DND-41 (cell line): ENCODE data around the gene RILPL1.

Experiments used
- CTCF ChIP-seq: IDR thresholded peaks from 2 replicates; pipeline ENCODE4 v1.5.1; 2012; ENCODE audit warnings: borderline replicate concordance, low read length, moderate library complexity, mild to moderate bottlenecking; ENCODE audit not compliant: poor library complexity, severe bottlenecking; ENCODE audit errors: extremely low read depth
- EZH2 ChIP-seq: IDR thresholded peaks from 3 replicates; pipeline ENCODE4 v1.6.1; 2012; ENCODE audit warnings: borderline replicate concordance, low read depth, mild to moderate bottlenecking, moderate library complexity, low read length, inconsistent platforms; ENCODE audit not compliant: severe bottlenecking

GRCh38 chr12:123546281-123546680 lies 12.8 kb upstream of the RILPL1 start:
- TF ChIP-seq EZH2, result no peak
- TF ChIP-seq CTCF, result no peak
